Measurements from ENCODE around the gene DNAJC16. TPM values are rescaled to one million over a fixed set of nuclear protein-coding genes. Genes with fewer than 3 reads are reported as not detected.

The DNAJC16 gene
- total and polyA plus RNA-seq, 2 of the 13 experiments (the other 11 are each of a cell fraction or from before 2014, with no cell fraction given), result 11.4 to 15.4 TPM

DNA sequence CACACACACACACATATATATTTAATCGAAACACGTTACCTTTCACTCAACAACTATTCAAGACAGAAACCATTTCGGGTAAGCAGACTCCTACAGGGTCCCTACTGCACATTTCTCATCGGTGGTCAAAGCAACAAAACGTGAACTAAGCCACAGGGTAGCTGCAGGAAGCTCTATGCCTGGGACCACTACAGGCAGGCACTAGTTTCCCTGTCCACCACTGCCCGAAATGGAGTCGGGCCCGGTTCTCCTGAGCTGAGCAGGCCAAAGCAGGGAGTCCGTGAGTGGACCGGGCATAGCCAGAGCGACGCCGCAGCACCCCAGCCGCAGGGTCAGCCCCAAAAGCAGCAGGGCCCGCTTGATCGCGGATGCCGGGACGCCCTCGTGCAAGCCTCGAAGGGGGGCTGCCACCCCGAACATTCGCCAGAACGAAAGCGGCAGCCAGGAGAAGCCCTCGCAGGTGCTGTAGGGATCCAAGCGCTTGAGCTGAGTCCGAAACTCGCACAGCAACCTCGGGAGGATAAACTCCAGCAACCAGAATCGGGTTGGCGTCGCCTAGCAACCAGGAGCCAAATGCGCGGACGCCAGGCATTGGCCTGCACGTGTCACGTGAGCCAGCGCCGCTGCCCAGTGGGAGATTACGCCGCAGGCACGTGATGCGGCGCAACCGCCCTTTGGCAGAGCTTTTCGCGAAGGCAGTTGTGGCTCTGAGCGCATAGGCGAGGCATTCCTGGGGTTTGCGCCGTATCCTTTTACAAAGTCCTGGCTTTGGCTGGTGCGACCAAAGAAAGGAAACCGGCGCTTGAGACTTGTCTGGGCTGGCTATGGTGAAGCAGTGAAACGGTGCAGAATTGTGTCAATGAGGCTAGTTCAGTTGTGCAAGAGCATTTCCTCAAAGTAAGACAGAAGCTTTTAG lies 76.7 kb downstream of the DNAJC16 start (continued):
- TF ChIP-seq IRF9 (CRISPR knock-in tag; IDR thresholded peaks at IDR 0.05; ENCODE audit: borderline replicate concordance) (peak; percentile 50; the same call in 1 of the 2 replicates), DNMT1 (CRISPR knock-in tag; IDR thresholded peaks at IDR 0.05) (no peak), ZEB1 (IDR thresholded peaks at IDR 0.05; ENCODE audit: insufficient replicate concordance, low read depth) (no peak), EHMT2 (IDR thresholded peaks at IDR 0.05; ENCODE audit: borderline replicate concordance, low read depth, low read length) (no peak), PREB (CRISPR knock-in tag; IDR thresholded peaks at IDR 0.05) (no peak), ZNF839 (CRISPR knock-in tag; IDR thresholded peaks at IDR 0.05; ENCODE audit: borderline replicate concordance) (peak; percentile 88; the same call in 1 of the 2 replicates), ZNF264 (CRISPR knock-in tag; IDR thresholded peaks at IDR 0.05) (no peak), ZNF790 (CRISPR knock-in tag; IDR thresholded peaks at IDR 0.05; ENCODE audit: borderline replicate concordance) (no peak; the same call in 1 of the 2 replicates), ZHX2 (IDR thresholded peaks at IDR 0.05; ENCODE audit: low read depth) (no peak), ZHX2 (CRISPR knock-in tag; IDR thresholded peaks at IDR 0.05; ENCODE audit: borderline replicate concordance) (no peak), ZNF562 (CRISPR knock-in tag; IDR thresholded peaks at IDR 0.05; ENCODE audit: borderline replicate concordance) (no peak)
- TF ChIP-seq, protein P1, sequence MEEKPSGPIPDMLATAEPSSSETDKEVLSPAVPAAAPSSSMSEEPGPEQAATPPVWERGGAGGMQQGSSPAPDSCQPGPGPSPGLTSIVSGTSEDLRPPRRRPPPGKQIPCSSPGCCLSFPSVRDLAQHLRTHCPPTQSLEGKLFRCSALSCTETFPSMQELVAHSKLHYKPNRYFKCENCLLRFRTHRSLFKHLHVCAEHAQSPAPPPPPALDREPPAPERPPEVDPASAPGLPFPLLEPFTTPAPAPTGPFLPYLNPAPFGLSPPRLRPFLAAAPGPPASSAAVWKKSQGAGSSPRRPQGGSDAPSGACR (CRISPR knock-in tag; IDR thresholded peaks at IDR 0.05), result no peak
- TF ChIP-seq, protein P2, sequence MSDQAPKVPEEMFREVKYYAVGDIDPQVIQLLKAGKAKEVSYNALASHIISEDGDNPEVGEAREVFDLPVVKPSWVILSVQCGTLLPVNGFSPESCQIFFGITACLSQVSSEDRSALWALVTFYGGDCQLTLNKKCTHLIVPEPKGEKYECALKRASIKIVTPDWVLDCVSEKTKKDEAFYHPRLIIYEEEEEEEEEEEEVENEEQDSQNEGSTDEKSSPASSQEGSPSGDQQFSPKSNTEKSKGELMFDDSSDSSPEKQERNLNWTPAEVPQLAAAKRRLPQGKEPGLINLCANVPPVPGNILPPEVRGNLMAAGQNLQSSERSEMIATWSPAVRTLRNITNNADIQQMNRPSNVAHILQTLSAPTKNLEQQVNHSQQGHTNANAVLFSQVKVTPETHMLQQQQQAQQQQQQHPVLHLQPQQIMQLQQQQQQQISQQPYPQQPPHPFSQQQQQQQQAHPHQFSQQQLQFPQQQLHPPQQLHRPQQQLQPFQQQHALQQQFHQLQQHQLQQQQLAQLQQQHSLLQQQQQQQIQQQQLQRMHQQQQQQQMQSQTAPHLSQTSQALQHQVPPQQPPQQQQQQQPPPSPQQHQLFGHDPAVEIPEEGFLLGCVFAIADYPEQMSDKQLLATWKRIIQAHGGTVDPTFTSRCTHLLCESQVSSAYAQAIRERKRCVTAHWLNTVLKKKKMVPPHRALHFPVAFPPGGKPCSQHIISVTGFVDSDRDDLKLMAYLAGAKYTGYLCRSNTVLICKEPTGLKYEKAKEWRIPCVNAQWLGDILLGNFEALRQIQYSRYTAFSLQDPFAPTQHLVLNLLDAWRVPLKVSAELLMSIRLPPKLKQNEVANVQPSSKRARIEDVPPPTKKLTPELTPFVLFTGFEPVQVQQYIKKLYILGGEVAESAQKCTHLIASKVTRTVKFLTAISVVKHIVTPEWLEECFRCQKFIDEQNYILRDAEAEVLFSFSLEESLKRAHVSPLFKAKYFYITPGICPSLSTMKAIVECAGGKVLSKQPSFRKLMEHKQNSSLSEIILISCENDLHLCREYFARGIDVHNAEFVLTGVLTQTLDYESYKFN (CRISPR knock-in tag; conservative IDR thresholded peaks at IDR 0.05), result peak; percentile 43; the same call in 1 of the 2 replicates
- TF ChIP-seq, protein P3, sequence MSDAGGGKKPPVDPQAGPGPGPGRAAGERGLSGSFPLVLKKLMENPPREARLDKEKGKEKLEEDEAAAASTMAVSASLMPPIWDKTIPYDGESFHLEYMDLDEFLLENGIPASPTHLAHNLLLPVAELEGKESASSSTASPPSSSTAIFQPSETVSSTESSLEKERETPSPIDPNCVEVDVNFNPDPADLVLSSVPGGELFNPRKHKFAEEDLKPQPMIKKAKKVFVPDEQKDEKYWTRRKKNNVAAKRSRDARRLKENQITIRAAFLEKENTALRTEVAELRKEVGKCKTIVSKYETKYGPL (CRISPR knock-in tag; IDR thresholded peaks at IDR 0.05), result no peak

Measured in HepG2 (cell line).